OCI-LY7 (cell line): ENCODE results near the gene C14orf39. TPM values are rescaled to one million over a fixed set of nuclear protein-coding genes. Genes with fewer than 3 reads are reported as not detected.
"Not testable (repeated sequence)": the region's sequence is repeated elsewhere in the genome, so short reads cannot be mapped to it uniquely, and the experiment has no call there.

ENCODE experiments used
- BruUV-seq: library from RNA; stranded (reverse); fragments of 400-500 nt; replicated peaks from 2 replicates; lab custom pipeline; 2021; lab: Mats Ljungman, UMichigan
- CTCF ChIA-PET: fragments of 300-600 bp; sonication (Branson Sonifier 250); formaldehyde crosslinking; loops from one replicate; lab custom pipeline; 2022; ENCODE audit warnings: antibody characterized with exemption; ENCODE audit not compliant: unreplicated experiment; lab: Charles Lee
- POLR2A ChIA-PET: fragments of 300-600 bp; sonication (Branson Sonifier 250); formaldehyde crosslinking; loops from one replicate; lab custom pipeline; 2022; ENCODE audit warnings: antibody characterized with exemption; lab: Charles Lee
- DNase-seq: peaks from one replicate; pipeline ENCODE4 v3.0.0-alpha.2; 2015; ENCODE audit warnings: low spot score
- H2AFZ ChIP-seq: fragments of 200-600 bp; sonication (generic), shearing (Covaris generic); 2 replicates; pipeline ENCODE4 v1.6.1; 2014; ENCODE audit warnings: mild to moderate bottlenecking, antibody characterized with exemption, low read length, moderate library complexity
- H3K27ac ChIP-seq: fragments of 200-600 bp; sonication (generic); 2 replicates; pipeline ENCODE4 v1.5.1; 2014; ENCODE audit warnings: mixed run types, low read depth, mild to moderate bottlenecking, moderate library complexity, low read length, inconsistent platforms; ENCODE audit not compliant: poor library complexity, severe bottlenecking
- H3K36me3 ChIP-seq: fragments of 200-600 bp; sonication (generic); 2 replicates; pipeline ENCODE4 v1.6.1; 2014; ENCODE audit warnings: mild to moderate bottlenecking, antibody characterized with exemption, low read length, moderate library complexity, mixed read lengths; ENCODE audit not compliant: insufficient read depth
- H3K4me1 ChIP-seq: fragments of 200-600 bp; sonication (generic); 2 replicates; pipeline ENCODE4 v1.5.1; 2014; ENCODE audit warnings: mild to moderate bottlenecking, low read length; ENCODE audit not compliant: insufficient read depth, poor library complexity, severe bottlenecking
- H3K4me2 ChIP-seq: fragments of 200-600 bp; sonication (generic); 2 replicates; pipeline ENCODE4 v1.6.1; 2014; ENCODE audit warnings: mild to moderate bottlenecking, low read length
- H3K4me3 ChIP-seq: fragments of 200-600 bp; sonication (generic); 2 replicates; pipeline ENCODE4 v1.5.1; 2014; ENCODE audit warnings: mild to moderate bottlenecking, low read depth, low read length; ENCODE audit not compliant: poor library complexity, severe bottlenecking
- H3K79me2 ChIP-seq: fragments of 200-600 bp; sonication (generic); 2 replicates; pipeline ENCODE4 v1.6.1; 2016; ENCODE audit warnings: low read depth, mild to moderate bottlenecking, low read length, moderate library complexity, mixed read lengths; ENCODE audit not compliant: insufficient read depth
- H3K9me2 ChIP-seq: fragments of 200-600 bp; sonication (generic); 2 replicates; pipeline ENCODE4 v1.6.1; 2016; ENCODE audit warnings: mild to moderate bottlenecking, low read length, mixed read lengths; ENCODE audit not compliant: insufficient read depth
- H3K9me3 ChIP-seq: fragments of 200-600 bp; sonication (generic); 2 replicates; pipeline ENCODE4 v1.6.1; 2014; ENCODE audit warnings: mild to moderate bottlenecking, mixed run types, low read length, mixed read lengths
- H4K20me1 ChIP-seq: fragments of 200-600 bp; sonication (generic); 2 replicates; pipeline ENCODE4 v1.6.1; 2014; ENCODE audit warnings: mild to moderate bottlenecking, antibody characterized with exemption, low read length, moderate library complexity, mixed read lengths; ENCODE audit not compliant: insufficient read depth
- CTCF ChIP-seq: fragments of 200-600 bp; sonication (generic); conservative IDR thresholded peaks from 2 replicates; pipeline ENCODE4 v1.5.1; 2014; ENCODE audit warnings: mild to moderate bottlenecking, antibody characterized with exemption, low read length, moderate library complexity, mixed read lengths
- EZH2phosphoT487 ChIP-seq: fragments of 200-600 bp; sonication (generic); IDR thresholded peaks from 2 replicates; pipeline ENCODE4 v1.6.1; 2018; ENCODE audit warnings: low read depth, borderline replicate concordance, mild to moderate bottlenecking, mixed run types, antibody characterized with exemption, low read length, moderate library complexity, mixed read lengths
- intact Hi-C: fragments of 100-400 bp; cut with micrococcal nuclease; formaldehyde crosslinking; loops from one replicate; pipeline ENCODE4 v1.10.0; 2022; ENCODE audit not compliant: unreplicated experiment
- total RNA-seq, 2 experiments: library from RNA; depleted of rRNA in 1 of 2; stranded (reverse); fragments of >200 nt in 1 of 2; shearing (Covaris generic) in 1 of 2; gene quantifications; 2 replicates each; pipeline ENCODE4 v1.2.3, GENCODE V29; 2014 to 2022

The C14orf39 gene
- total RNA-seq, 2 experiments from 2014 or later = not detected

- no peak overlapping the region for H3K27ac ChIP-seq
- H3K36me3 ChIP-seq = no peaks in the 10 kb centered on the region
- ChIA-PET POLR2A (interaction anchor here (0.6 to 0.7 kb wide), 2 partner anchors 25 to 438 kb away, joined by 3 to 4 read pairs; no protein-coding TSS in a partner anchor), CTCF (no interaction called here)
- intact Hi-C loops = no loop called here
- TF ChIP-seq CTCF = no peak
- TF ChIP-seq EZH2phosphoT487 = no peak
- no peaks in the 10 kb centered on the region for H4K20me1 ChIP-seq
- BruUV-seq = no TSS peak
- H3K9me3 ChIP-seq = no peaks in the 10 kb centered on the region
- H3K9me2 ChIP-seq = no peaks in the 10 kb centered on the region
- H3K79me2 ChIP-seq = no peaks in the 10 kb centered on the region
- H3K4me1 ChIP-seq = no peaks in the 10 kb centered on the region
- no peak overlapping the region for H3K4me2 ChIP-seq
- H3K4me3 ChIP-seq = no peak overlapping the region
- H2AFZ ChIP-seq = no peak overlapping the region
- DNase-seq = no peak
These were observed 30.0 kb downstream of the C14orf39 start for GRCh38 chr14:60455875-60456274.

GRCh38 chr14:60430276-60430675 lies 55.6 kb downstream of the C14orf39 start:
- ChIA-PET POLR2A (no interaction called here), CTCF (no interaction called here)
- Histone ChIP-seq H3K36me3 (no peaks in the 10 kb centered on the region), H2AFZ (no peak overlapping the region), H3K9me2 (peaks cover 5% of the 10 kb centered on the region; the same call in 1 of the 2 replicates), H3K79me2 (no peaks in the 10 kb centered on the region), H3K9me3 (no peaks in the 10 kb centered on the region), H3K4me1 (no peaks in the 10 kb centered on the region), H3K4me3 (no peak overlapping the region), H3K4me2 (no peak overlapping the region), H3K27ac (no peak overlapping the region), H4K20me1 (no peaks in the 10 kb centered on the region)
- intact Hi-C loops = no loop called here
- DNase-seq = no peak
- no TSS peak for BruUV-seq
- no peak for TF ChIP-seq EZH2phosphoT487
- no peak for TF ChIP-seq CTCF

- no peak overlapping the region for H2AFZ ChIP-seq
- H3K36me3 ChIP-seq = no peaks in the 10 kb centered on the region
- H3K9me3 ChIP-seq = no peaks in the 10 kb centered on the region
- BruUV-seq = no TSS peak
- TF ChIP-seq EZH2phosphoT487 (no peak), CTCF (no peak)
- H3K4me2 ChIP-seq = no peak overlapping the region
- CTCF ChIA-PET = no interaction called here
- DNase-seq = no peak
- H3K4me1 ChIP-seq = no peaks in the 10 kb centered on the region
- POLR2A ChIA-PET = interaction anchor here (1.1 kb wide), 1 partner anchor 23 kb away, joined by 3 read pairs; no protein-coding TSS in a partner anchor
- no peak overlapping the region for H3K4me3 ChIP-seq
- intact Hi-C loops = no loop called here
- H4K20me1 ChIP-seq = no peaks in the 10 kb centered on the region
- H3K79me2 ChIP-seq = no peaks in the 10 kb centered on the region
- no peak overlapping the region for H3K27ac ChIP-seq
- H3K9me2 ChIP-seq = no peaks in the 10 kb centered on the region
These were observed 65.8 kb downstream of the C14orf39 start for GRCh38 chr14:60420050-60420449.

- H3K9me2 ChIP-seq, BruUV-seq, H4K20me1 ChIP-seq, H2AFZ ChIP-seq, H3K79me2 ChIP-seq, DNase-seq, CTCF ChIA-PET, H3K4me3 ChIP-seq, H3K4me1 ChIP-seq, H3K4me2 ChIP-seq, intact Hi-C loops, H3K36me3 ChIP-seq, H3K27ac ChIP-seq, H3K9me3 ChIP-seq: not testable (repeated sequence)
- POLR2A ChIA-PET = interaction anchor here (0.6 to 1.1 kb wide), 5 partner anchors 48 to 736 kb away, joined by 3 to 6 read pairs (median 3); no protein-coding TSS in a partner anchor
These were observed 88.3 kb downstream of the C14orf39 start for GRCh38 chr14:60397550-60397949.
